BJ (cell line): Measurements from ENCODE around the gene CPNE4. TPM values are rescaled to one million over a fixed set of nuclear protein-coding genes. Genes with fewer than 3 reads are reported as not detected.
"Not testable (repeated sequence)": the region's sequence is repeated elsewhere in the genome, so short reads cannot be mapped to it uniquely, and the experiment has no call there.

ENCODE experiments used
- CTCF ChIA-PET: fragments of 350-600 bp; formaldehyde crosslinking; extraction: SDS; loops from one replicate; lab custom pipeline; 2021; ENCODE audit warnings: antibody characterized with exemption, inconsistent platforms; lab: Yijun Ruan, JAX
- POLR2A ChIA-PET: fragments of 300-600 bp; sonication (Branson Sonifier 250); formaldehyde crosslinking; extraction: SDS; loops from one replicate; lab custom pipeline; 2021; ENCODE audit warnings: antibody characterized with exemption; lab: Charles Lee
- DNase-seq: peaks from one replicate; pipeline ENCODE4 v3.0.0-alpha.2; 2011; ENCODE audit warnings: low read depth
- H3K27me3 ChIP-seq: 2 replicates; pipeline ENCODE4 v1.6.0; 2011; ENCODE audit warnings: low read length; ENCODE audit not compliant: control insufficient read depth, insufficient read depth
- H3K36me3 ChIP-seq: 2 replicates; pipeline ENCODE4 v1.5.1; 2011; ENCODE audit warnings: low read length; ENCODE audit not compliant: control insufficient read depth, insufficient read depth
- H3K4me3 ChIP-seq: 2 replicates; pipeline ENCODE4 v1.5.1; 2011; ENCODE audit warnings: low read depth, mild to moderate bottlenecking, control low read depth, low read length
- CTCF ChIP-seq: IDR thresholded peaks from 2 replicates; pipeline ENCODE4 v1.5.1; 2011; ENCODE audit warnings: low read depth, mild to moderate bottlenecking, control low read depth, inconsistent platforms, low read length, moderate library complexity; ENCODE audit not compliant: insufficient read depth
- polyA plus RNA-seq: library from polyadenylated mRNA; depleted of rRNA; stranded (reverse); fragments of >200 nt; gene quantifications from 2 replicates; pipeline ENCODE4 v1.2.3, GENCODE V29; 2011

The CPNE4 gene
- polyA plus RNA-seq, 1 experiment = not detected

GRCh38 chr3:132071043-132071442, 36.2 kb upstream of the CPNE4 start:
- H3K4me3 ChIP-seq = no peak overlapping the region
- ChIA-PET CTCF (interaction anchor here (2.2 kb wide), 1 partner anchor 33 kb away, joined by 6 read pairs; no protein-coding TSS in a partner anchor), POLR2A (no interaction called here)
- H3K27me3 ChIP-seq = no peaks in the 10 kb centered on the region
- DNase-seq = no peak
- no peaks in the 10 kb centered on the region for H3K36me3 ChIP-seq
- TF ChIP-seq CTCF = no peak

GRCh38 chr3:132064114-132064513, 29.3 kb upstream of the CPNE4 start:
- H3K27me3 ChIP-seq = no peaks in the 10 kb centered on the region
- H3K36me3 ChIP-seq = no peaks in the 10 kb centered on the region
- DNase-seq = no peak
- no peak for TF ChIP-seq CTCF
- H3K4me3 ChIP-seq = no peak overlapping the region
- CTCF ChIA-PET = interaction anchor here (1.0 kb wide), 1 partner anchor 26 kb away, joined by 3 read pairs; no protein-coding TSS in a partner anchor
- POLR2A ChIA-PET = no interaction called here

GRCh38 chr3:132062535-132062934, 27.7 kb upstream of the CPNE4 start:
- no peak for TF ChIP-seq CTCF
- DNase-seq = no peak
- Histone ChIP-seq H3K27me3 (no peaks in the 10 kb centered on the region), H3K36me3 (no peaks in the 10 kb centered on the region), H3K4me3 (no peak overlapping the region)
- POLR2A ChIA-PET = no interaction called here
- CTCF ChIA-PET = no interaction called here

GRCh38 chr3:132055872-132056271, 21.1 kb upstream of the CPNE4 start:
- TF ChIP-seq CTCF = no peak
- POLR2A ChIA-PET = no interaction called here
- no peaks in the 10 kb centered on the region for H3K36me3 ChIP-seq
- DNase-seq = no peak
- no peaks in the 10 kb centered on the region for H3K27me3 ChIP-seq
- CTCF ChIA-PET = no interaction called here
- H3K4me3 ChIP-seq = no peak overlapping the region

- DNase-seq = no peak
- no peak for TF ChIP-seq CTCF
- Histone ChIP-seq H3K27me3 (no peaks in the 10 kb centered on the region), H3K36me3 (no peaks in the 10 kb centered on the region), H3K4me3 (no peak overlapping the region)
- POLR2A ChIA-PET = no interaction called here
- CTCF ChIA-PET = interaction anchor here (0.8 to 1.1 kb wide), 2 partner anchors 9 to 134 kb away, joined by 3 to 5 read pairs; no protein-coding TSS in a partner anchor
Measured at GRCh38 chr3:132047209-132047608, 12.4 kb upstream of the CPNE4 start.

GRCh38 chr3:132044874-132045273, 10.1 kb upstream of the CPNE4 start:
- CTCF ChIA-PET, H3K4me3 ChIP-seq, POLR2A ChIA-PET, H3K36me3 ChIP-seq, DNase-seq, H3K27me3 ChIP-seq: not testable (repeated sequence)
